HG02588 (cell line): Measurements from ENCODE around the gene GJA9.
"Not testable (repeated sequence)": the region's sequence is repeated elsewhere in the genome, so short reads cannot be mapped to it uniquely, and the experiment has no call there.

Experiments
- ATAC-seq: cut with Tn5 transposase; IDR thresholded peaks from one replicate; pipeline ENCODE4 v1.9.1; 2021; ENCODE audit warnings: mild to moderate bottlenecking, moderate library complexity; ENCODE audit not compliant: unreplicated experiment

GJA9 gene

DNA sequence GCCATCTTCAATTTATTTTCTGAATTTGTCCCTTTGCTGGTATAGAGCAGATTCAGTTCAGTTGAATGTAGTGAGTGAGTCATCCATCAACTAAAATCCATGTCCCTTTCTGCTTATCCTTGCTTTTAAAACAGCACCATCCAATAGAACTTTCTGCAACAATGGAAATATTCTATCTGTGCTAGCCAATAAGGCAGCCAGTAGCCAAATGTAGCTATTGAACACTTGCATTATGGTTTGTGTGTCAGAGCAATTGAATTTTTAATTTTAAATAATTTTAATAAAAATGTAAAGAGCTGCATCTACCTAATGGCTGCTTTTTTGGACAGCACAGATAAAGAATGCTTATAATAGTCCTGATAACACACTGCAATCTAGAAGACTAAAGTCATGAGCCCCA, at the start of gene GJA9:
Gene GJA9 (minus strand): TSS at position 101 of the 400 bp plus-strand sequence. CDS start 5,489 bp downstream, outside the sequence.
- ATAC-seq: no peak

GRCh38 chr1:38929476-38929875, 48.1 kb upstream of the GJA9 start:
- no peak for ATAC-seq

DNA sequence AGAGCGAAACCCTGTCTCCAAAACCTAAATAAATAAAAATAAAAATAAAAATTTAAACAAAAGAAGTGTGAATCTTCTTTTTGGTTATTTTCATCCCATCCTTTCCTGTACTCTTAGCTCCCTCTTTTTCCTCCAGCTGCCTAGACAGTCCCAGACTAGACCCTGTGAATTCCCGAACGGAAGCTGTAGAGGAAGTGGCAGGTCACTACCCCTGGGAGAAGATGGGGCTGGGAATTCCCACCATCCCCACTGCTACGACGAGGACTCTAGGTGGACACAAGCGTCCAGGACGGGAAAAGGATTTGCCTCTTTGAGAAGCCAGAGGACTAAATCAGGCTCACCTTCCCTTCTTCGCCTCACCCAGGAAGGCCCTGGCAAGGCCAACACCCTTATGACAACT, 47.7 kb upstream of the GJA9 start:
- ATAC-seq: no peak

- ATAC-seq: no peak
Observed at GRCh38 chr1:38926091-38926490, 44.7 kb upstream of the GJA9 start.

- ATAC-seq: no peak
Observed at GRCh38 chr1:38925391-38925790, 44.0 kb upstream of the GJA9 start.

DNA sequence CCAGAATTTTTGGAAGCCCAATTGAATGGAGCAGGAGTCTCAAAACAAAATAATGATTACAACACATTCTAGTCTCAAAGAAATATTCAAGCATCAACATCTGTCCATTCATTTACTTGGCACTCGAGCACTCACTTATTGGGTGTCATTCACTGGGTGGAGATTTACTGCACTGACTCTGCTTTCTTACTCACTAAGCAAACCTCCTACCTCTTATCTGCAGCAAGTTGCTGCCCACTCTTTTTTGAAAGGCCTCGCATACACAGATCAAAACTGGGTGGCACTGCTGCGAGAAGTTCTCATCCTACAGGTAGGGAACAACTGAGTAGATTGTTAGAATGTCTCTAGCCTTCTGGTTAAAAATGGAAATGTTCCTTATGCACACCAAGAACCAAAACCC, 42.2 kb upstream of the GJA9 start:
- no peak for ATAC-seq

- ATAC-seq: no peak
Observed at GRCh38 chr1:38919130-38919529, 37.7 kb upstream of the GJA9 start.

GRCh38 chr1:38918568-38918967, 37.2 kb upstream of the GJA9 start:
- ATAC-seq: no peak

- ATAC-seq: no peak
Observed at GRCh38 chr1:38917772-38918171, 36.4 kb upstream of the GJA9 start.

DNA sequence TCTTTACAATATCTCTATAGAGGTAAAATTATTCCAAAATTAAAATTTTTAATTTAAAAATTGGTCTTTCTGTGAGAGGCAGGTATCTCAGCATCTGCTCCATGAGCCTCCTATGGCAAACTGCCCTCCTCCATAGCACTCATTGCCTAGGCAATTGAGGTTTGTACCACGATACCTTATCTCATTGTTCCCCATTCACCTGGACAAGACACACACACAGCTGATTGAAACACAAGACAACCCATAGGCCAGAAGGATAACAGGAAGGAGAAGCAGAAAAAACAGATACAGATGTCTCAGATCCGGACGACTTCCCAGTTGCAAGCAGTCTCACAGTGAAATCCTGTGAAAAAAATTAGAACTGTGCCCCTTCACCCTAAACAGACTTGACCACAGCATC, 36.0 kb upstream of the GJA9 start:
- no peak for ATAC-seq

GRCh38 chr1:38915352-38915948, 34.1 kb upstream of the GJA9 start:
- ATAC-seq: no peak

DNA sequence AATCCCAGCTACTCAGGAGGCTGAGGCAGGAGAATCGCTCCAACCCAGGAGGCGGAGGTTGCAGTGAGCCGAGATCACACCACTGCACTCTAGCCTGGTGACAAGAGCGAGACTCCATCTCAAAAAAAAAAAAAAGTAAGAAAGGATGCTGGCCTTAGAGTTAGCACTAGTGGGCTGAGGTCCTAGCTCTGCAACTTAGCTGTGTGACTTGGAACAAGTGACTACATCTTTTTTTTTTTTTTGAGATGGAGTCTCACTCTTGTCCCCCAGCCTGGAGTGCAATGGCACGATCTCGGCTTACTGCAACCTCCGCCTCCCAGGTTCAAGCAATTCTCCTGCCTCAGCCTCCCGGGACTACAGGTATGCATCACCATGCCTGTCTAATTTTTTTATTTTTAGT, 33.5 kb upstream of the GJA9 start:
- ATAC-seq: not testable (repeated sequence)

DNA sequence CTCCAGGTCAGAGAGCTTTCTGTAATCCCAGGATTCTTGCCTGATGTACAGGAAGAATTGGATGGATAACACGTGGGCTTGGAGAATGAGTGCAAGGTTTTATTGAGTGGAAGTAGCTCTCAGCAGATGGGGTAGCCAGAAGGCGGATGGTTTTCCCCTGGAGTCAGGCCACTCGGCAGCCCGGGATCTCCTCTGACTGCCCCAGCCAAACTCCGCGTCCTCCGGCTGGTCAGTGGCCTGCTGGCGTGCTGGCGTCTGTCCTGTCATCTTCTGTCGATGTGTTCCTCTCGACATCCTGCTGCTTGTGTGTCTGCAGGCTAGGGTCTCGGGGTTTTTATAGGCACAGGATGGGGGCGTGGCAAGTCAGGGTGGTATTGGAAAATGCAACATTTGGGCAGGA, 27.4 kb upstream of the GJA9 start:
- no peak for ATAC-seq

GRCh38 chr1:38905985-38906384, 24.6 kb upstream of the GJA9 start:
- ATAC-seq: no peak

GRCh38 chr1:38899560-38899959, 18.2 kb upstream of the GJA9 start:
- ATAC-seq: no peak

- no peak for ATAC-seq
Observed at GRCh38 chr1:38898653-38899230, 17.4 kb upstream of the GJA9 start.

GRCh38 chr1:38896169-38896568, 14.8 kb upstream of the GJA9 start:
- ATAC-seq: no peak

DNA sequence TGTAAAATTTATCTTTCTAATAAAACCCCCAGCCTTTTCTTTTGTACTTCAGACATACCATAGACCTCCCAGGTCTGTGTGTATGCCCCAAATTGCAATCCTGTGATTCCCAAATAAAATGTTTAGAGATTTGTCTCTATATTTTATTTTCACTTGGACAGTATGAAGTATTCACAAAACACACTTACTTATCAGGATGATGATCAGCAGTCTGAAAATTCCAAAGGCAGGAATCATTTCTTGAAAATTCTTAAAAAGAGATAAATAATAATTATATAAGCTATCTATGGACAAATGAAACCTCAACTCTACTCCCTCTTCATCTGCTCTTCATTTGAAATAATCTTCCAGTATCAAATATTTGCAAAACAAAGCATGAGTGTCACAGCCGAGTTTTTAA, 11.6 kb upstream of the GJA9 start:
- ATAC-seq: no peak

GRCh38 chr1:38891753-38892152, 10.4 kb upstream of the GJA9 start:
- ATAC-seq: no peak

- ATAC-seq: no peak
Observed at GRCh38 chr1:38889589-38889988, 8.2 kb upstream of the GJA9 start.

DNA sequence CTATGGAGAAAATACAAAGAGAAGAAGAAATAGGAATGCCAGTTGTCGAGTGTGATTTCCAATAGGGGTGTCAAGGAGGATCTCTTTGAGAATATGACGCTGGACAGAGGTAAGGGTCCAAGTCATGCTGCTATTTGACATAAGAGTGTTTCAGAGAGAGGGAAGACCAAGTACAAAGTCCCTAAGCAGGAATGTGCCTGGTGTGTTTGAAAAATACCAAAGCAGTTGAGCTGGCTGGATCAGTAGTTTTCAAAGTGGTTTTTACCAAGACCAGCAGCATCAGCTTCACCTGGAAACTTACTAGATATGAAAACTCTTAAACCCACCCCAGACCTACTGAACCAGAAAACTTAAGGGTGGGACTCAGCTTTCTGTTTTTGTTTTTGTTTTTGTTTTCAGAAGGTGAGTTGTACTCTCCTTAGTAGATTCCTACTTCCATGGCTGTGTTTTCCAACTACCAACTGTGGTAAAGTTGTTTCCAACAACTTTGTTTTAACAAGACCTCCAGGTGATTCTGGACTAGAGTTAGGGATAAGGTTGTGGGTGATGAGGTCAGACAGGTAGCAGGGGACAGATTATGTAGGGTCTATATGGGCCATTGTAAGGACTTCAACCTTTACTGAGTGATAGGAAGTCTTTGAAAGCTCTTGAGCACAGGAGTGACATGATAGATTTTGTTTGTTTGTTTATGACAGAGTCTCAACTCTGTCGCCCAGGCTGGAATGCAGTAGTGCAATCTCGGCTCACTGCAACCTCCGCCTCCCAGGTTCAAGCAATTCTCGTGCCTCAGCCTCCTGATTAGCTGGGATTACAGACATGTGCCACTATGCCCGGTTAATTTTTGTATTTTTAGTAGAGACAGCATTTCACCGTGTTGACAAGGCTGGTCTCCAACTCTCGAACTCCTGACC, 7.3 kb upstream of the GJA9 start:
- no peak for ATAC-seq

- ATAC-seq: no peak
Observed at GRCh38 chr1:38885092-38885491, 3.7 kb upstream of the GJA9 start.
